Liver (tissue), 9 donors: ENCODE data around the gene C6orf120. TPM values are rescaled to one million over a fixed set of nuclear protein-coding genes. Genes with fewer than 3 reads are reported as not detected.

Experiments
- DNase-seq: peaks from one replicate; pipeline ENCODE4 v3.0.0-alpha.2; 2017; ENCODE audit warnings: low spot score
- H3K27ac ChIP-seq, 2 donors: one replicate each; pipeline ENCODE4 v1.7.0; 2013; ENCODE audit warnings: inconsistent platforms in 2 of 2, low read length in 2 of 2, control low read depth in 1 of 2, low read depth in 1 of 2, mild to moderate bottlenecking in 1 of 2
- H3K27me3 ChIP-seq, 4 donors: one replicate each; pipeline versions ENCODE4 v1.6.1 to v1.7.0; 2013; ENCODE audit warnings: low read length in 3 of 4, inconsistent platforms in 1 of 4, mild to moderate bottlenecking in 1 of 4, moderate library complexity in 1 of 4; ENCODE audit not compliant: control insufficient read depth in 4 of 4, insufficient read depth in 4 of 4
- H3K36me3 ChIP-seq, 4 donors: one replicate each; pipeline versions ENCODE4 v1.6.1 to v1.7.0; 2013; ENCODE audit warnings: low read length in 3 of 4, mild to moderate bottlenecking in 3 of 4, low read depth in 1 of 4, moderate library complexity in 1 of 4; ENCODE audit not compliant: control insufficient read depth in 4 of 4, insufficient read depth in 3 of 4
- H3K4me1 ChIP-seq, 4 donors: one replicate each; pipeline versions ENCODE4 v1.6.1 to v1.7.0; 2013; ENCODE audit warnings: low read length in 3 of 4, mild to moderate bottlenecking in 3 of 4, moderate library complexity in 1 of 4; ENCODE audit not compliant: control insufficient read depth in 4 of 4, insufficient read depth in 4 of 4
- H3K4me3 ChIP-seq, 3 donors: one replicate each; pipeline versions ENCODE4 v1.6.1 to v1.7.0; 2013; ENCODE audit warnings: low read length in 3 of 3, control low read depth in 1 of 3, low read depth in 1 of 3, mild to moderate bottlenecking in 1 of 3
- H3K9ac ChIP-seq, 2 donors: one replicate each; pipeline ENCODE4 v1.7.0; 2013; ENCODE audit warnings: low read length in 2 of 2, mild to moderate bottlenecking in 2 of 2, moderate library complexity in 2 of 2, control low read depth in 1 of 2, low read depth in 1 of 2
- H3K9me3 ChIP-seq, 4 donors: one replicate each; pipeline versions ENCODE4 v1.6.1 to v1.7.0; 2013; ENCODE audit warnings: low read length in 3 of 4; ENCODE audit not compliant: control insufficient read depth in 4 of 4
- ATF3 ChIP-seq: IDR thresholded peaks from 2 replicates; pipeline ENCODE4 v1.6.1; 2016; ENCODE audit warnings: antibody characterized with exemption
- CTCF ChIP-seq: fragments of 150-350 bp; IDR thresholded peaks from 2 replicates; pipeline ENCODE4 v1.5.1; 2017; ENCODE audit warnings: improper control_type of control experiment, low read depth, low read length; ENCODE audit not compliant: missing input control
- EGR1 ChIP-seq, 2 donors: IDR thresholded peaks; 2 replicates each; pipeline ENCODE4 v1.6.1; 2016 to 2018; ENCODE audit warnings: antibody characterized with exemption in 2 of 2, low read depth in 2 of 2
- FOXA1 ChIP-seq: IDR thresholded peaks from 2 replicates; pipeline ENCODE4 v1.6.1; 2016; ENCODE audit warnings: antibody characterized with exemption
- FOXA2 ChIP-seq: IDR thresholded peaks from 2 replicates; pipeline ENCODE4 v1.6.1; 2016; ENCODE audit warnings: antibody characterized with exemption
- GABPA ChIP-seq, 2 donors: IDR thresholded peaks in 1 of 2; conservative IDR thresholded peaks in 1 of 2; 2 replicates each; pipeline ENCODE4 v1.6.1; 2016; ENCODE audit warnings: antibody characterized with exemption in 2 of 2, mild to moderate bottlenecking in 1 of 2, moderate library complexity in 1 of 2
- HNF4A ChIP-seq, 2 donors: conservative IDR thresholded peaks; 2 replicates each; pipeline ENCODE4 v1.6.1; 2016; ENCODE audit warnings: antibody characterized with exemption in 2 of 2, mild to moderate bottlenecking in 2 of 2
- HNF4G ChIP-seq: IDR thresholded peaks from 2 replicates; pipeline ENCODE4 v1.6.1; 2016; ENCODE audit warnings: antibody characterized with exemption
- MAX ChIP-seq: IDR thresholded peaks from 2 replicates; pipeline ENCODE4 v1.6.1; 2016; ENCODE audit warnings: antibody characterized with exemption
- NR2F2 ChIP-seq: IDR thresholded peaks from 2 replicates; pipeline ENCODE4 v1.6.1; 2016; ENCODE audit warnings: antibody characterized with exemption
- RAD21 ChIP-seq, 2 donors: IDR thresholded peaks; 2 replicates each; pipeline ENCODE4 v1.6.1; 2016; ENCODE audit warnings: antibody characterized with exemption in 2 of 2, mild to moderate bottlenecking in 2 of 2
- REST ChIP-seq: IDR thresholded peaks from 2 replicates; pipeline ENCODE4 v1.6.1; 2016; ENCODE audit warnings: antibody characterized with exemption, mild to moderate bottlenecking
- RXRA ChIP-seq, 2 donors: IDR thresholded peaks; 2 replicates each; pipeline ENCODE4 v1.6.1; 2017 to 2018; ENCODE audit warnings: antibody characterized with exemption in 2 of 2, mild to moderate bottlenecking in 1 of 2
- SP1 ChIP-seq: IDR thresholded peaks from 2 replicates; pipeline ENCODE4 v1.6.1; 2018; ENCODE audit warnings: antibody characterized with exemption, mild to moderate bottlenecking
- TAF1 ChIP-seq: conservative IDR thresholded peaks from 2 replicates; pipeline ENCODE4 v1.6.1; 2016; ENCODE audit warnings: antibody characterized with exemption, mild to moderate bottlenecking
- ZBTB33 ChIP-seq: IDR thresholded peaks from 2 replicates; pipeline ENCODE4 v1.6.1; 2016; ENCODE audit warnings: antibody characterized with exemption
- WGBS: extraction: QIAGEN DNeasy Blood & Tissue Kit; methylation state at CpG from one replicate; pipeline ENCODE4 v1.1.7; 2013; 5-methylcytosine and 5-hydroxymethylcytosine counted together
- polyA plus RNA-seq, 2 donors: library from polyadenylated mRNA; stranded (reverse) in 1 of 2; unstranded in 1 of 2; fragments of 200-250 nt in 1 of 2; fragments of >200 nt in 1 of 2; fragmentation: Nextera tagmentation in 1 of 2; extraction: Ambion mirVana in 1 of 2; gene quantifications; one replicate each; pipeline versions ENCODE4 v1.2.1 to v1.2.3, GENCODE V29; 2013 to 2015
- total RNA-seq, 2 donors: library from RNA; depleted of rRNA; stranded (reverse); fragments of >200 nt; gene quantifications; one replicate each; pipeline ENCODE4 v1.2.3, GENCODE V29; 2014
- donor health status: healthy.
- donor health status: healthy.
- donor health status: healthy.
- donor health status: healthy.
- donor health status: healthy.

C6orf120 gene
- total and polyA plus RNA-seq, 4 donors, result 10.5 to 29.7 (median 19.4) TPM

- no peaks in the 10 kb centered on the region for H3K4me1 ChIP-seq
- no peak overlapping the region for H3K4me3 ChIP-seq
- no peaks in the 10 kb centered on the region for H3K9me3 ChIP-seq
- no peak for TF ChIP-seq SP1
- no peak for TF ChIP-seq RAD21 (IDR thresholded peaks at IDR 0.05)
- no peak for TF ChIP-seq FOXA1
- no peak for TF ChIP-seq FOXA2
- no peak for TF ChIP-seq TAF1
- peaks cover 5 to 56% (median 13%) of the 10 kb centered on the region in 4 donors for H3K36me3 ChIP-seq
- no peaks in the 10 kb centered on the region for H3K27me3 ChIP-seq
- no peak for DNase-seq
- 94% methylated on average over 26 of the region's 26 CpGs for WGBS
- no peak overlapping the region for H3K9ac ChIP-seq
- H3K27ac ChIP-seq, result no peak overlapping the region
Observed at GRCh38 chr6:169660751-169661390, 41.1 kb upstream of the C6orf120 start.

- no peaks in the 10 kb centered on the region for H3K27me3 ChIP-seq
- H3K27ac ChIP-seq, result no peak overlapping the region
- no peak for DNase-seq
- H3K9me3 ChIP-seq, result no peaks in the 10 kb centered on the region
- WGBS, result 95% methylated on average over 7 of the region's 7 CpGs
- H3K4me3 ChIP-seq, result no peak overlapping the region
- no peak overlapping the region for H3K9ac ChIP-seq
- TF ChIP-seq ATF3 (no peak), ZBTB33 (no peak), EGR1 (IDR thresholded peaks at IDR 0.05; ENCODE audit: low read depth in 2 of 2) (no peak), RXRA (IDR thresholded peaks at IDR 0.05) (no peak), REST (no peak), TAF1 (no peak), FOXA2 (no peak), CTCF (no peak), NR2F2 (no peak), GABPA (IDR thresholded peaks at IDR 0.05 in 1 of 2, conservative IDR thresholded peaks at IDR 0.05 in 1 of 2) (no peak), HNF4G (no peak), FOXA1 (no peak), HNF4A (conservative IDR thresholded peaks at IDR 0.05) (no peak), MAX (no peak), RAD21 (IDR thresholded peaks at IDR 0.05) (no peak), SP1 (no peak)
- peaks cover 5 to 59% (median 14%) of the 10 kb centered on the region in 4 donors for H3K36me3 ChIP-seq
- no peaks in the 10 kb centered on the region for H3K4me1 ChIP-seq
Observed at GRCh38 chr6:169661391-169661756, 40.6 kb upstream of the C6orf120 start.
